ENCODE results near the gene HPSE. TPM values are rescaled to one million over a fixed set of nuclear protein-coding genes. Genes with fewer than 3 reads are reported as not detected.
"Not testable (repeated sequence)": the region's sequence is repeated elsewhere in the genome, so short reads cannot be mapped to it uniquely, and the experiment has no call there.

Gene HPSE
- polyA plus RNA-seq, 1 donor from 2014 or later, result 0.16 TPM

DNA sequence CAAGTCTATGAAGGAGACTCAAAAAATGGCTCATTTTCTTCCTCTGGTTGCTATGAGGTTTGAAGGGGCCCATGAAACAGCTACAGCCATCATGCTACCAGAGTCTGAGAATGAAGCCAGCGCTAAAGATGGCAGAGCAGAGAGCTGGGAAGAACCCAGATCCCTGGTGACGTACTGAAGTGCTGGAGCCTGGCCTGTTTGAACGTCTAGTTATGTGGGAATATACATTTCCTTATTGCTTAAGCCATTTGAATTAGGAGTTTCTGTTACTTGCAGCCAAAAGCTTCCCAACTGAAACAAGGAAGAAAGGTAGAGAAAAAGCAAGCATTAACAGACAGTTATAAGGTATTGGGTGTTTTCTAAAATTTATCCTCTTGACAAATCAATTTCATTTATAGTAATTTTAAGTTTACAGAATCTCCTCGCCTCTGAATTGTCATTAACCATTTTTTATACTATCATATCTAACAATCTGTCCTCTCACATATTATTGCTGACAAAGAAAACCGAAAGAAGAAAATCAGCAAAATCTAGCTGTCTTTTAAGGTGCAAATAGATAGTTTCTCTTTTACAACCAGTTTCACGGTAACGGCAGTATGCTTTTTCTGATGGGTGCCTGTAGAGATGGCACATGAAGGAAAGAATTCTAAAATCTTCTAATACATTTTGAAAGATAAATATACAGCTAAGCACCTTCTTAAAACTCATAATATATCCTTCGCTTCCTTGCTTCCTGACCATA, 41.2 kb downstream of the HPSE start:
- no peaks in the 10 kb centered on the region for H4K20me1 ChIP-seq (ENCODE audit: insufficient read depth)
- TF ChIP-seq, protein P1, sequence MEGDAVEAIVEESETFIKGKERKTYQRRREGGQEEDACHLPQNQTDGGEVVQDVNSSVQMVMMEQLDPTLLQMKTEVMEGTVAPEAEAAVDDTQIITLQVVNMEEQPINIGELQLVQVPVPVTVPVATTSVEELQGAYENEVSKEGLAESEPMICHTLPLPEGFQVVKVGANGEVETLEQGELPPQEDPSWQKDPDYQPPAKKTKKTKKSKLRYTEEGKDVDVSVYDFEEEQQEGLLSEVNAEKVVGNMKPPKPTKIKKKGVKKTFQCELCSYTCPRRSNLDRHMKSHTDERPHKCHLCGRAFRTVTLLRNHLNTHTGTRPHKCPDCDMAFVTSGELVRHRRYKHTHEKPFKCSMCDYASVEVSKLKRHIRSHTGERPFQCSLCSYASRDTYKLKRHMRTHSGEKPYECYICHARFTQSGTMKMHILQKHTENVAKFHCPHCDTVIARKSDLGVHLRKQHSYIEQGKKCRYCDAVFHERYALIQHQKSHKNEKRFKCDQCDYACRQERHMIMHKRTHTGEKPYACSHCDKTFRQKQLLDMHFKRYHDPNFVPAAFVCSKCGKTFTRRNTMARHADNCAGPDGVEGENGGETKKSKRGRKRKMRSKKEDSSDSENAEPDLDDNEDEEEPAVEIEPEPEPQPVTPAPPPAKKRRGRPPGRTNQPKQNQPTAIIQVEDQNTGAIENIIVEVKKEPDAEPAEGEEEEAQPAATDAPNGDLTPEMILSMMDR (IDR thresholded peaks at IDR 0.05; ENCODE audit: poor library complexity, severe bottlenecking), result no peak
- TF ChIP-seq RAD21 (conservative IDR thresholded peaks at IDR 0.05) (no peak), MXI1 (conservative IDR thresholded peaks at IDR 0.05; ENCODE audit: poor library complexity, severe bottlenecking) (no peak), SMC3 (conservative IDR thresholded peaks at IDR 0.05; ENCODE audit: poor library complexity) (no peak), EZH2 (IDR thresholded peaks at IDR 0.05; ENCODE audit: borderline replicate concordance, insufficient read depth, low read length, poor library complexity, severe bottlenecking) (no peak), EP300 (conservative IDR thresholded peaks at IDR 0.05; ENCODE audit: poor library complexity, severe bottlenecking) (no peak), POLR2AphosphoS5 (IDR thresholded peaks at IDR 0.05) (no peak), TAF1 (IDR thresholded peaks at IDR 0.05; ENCODE audit: low read depth) (no peak)
- TF ChIP-seq, protein P2, sequence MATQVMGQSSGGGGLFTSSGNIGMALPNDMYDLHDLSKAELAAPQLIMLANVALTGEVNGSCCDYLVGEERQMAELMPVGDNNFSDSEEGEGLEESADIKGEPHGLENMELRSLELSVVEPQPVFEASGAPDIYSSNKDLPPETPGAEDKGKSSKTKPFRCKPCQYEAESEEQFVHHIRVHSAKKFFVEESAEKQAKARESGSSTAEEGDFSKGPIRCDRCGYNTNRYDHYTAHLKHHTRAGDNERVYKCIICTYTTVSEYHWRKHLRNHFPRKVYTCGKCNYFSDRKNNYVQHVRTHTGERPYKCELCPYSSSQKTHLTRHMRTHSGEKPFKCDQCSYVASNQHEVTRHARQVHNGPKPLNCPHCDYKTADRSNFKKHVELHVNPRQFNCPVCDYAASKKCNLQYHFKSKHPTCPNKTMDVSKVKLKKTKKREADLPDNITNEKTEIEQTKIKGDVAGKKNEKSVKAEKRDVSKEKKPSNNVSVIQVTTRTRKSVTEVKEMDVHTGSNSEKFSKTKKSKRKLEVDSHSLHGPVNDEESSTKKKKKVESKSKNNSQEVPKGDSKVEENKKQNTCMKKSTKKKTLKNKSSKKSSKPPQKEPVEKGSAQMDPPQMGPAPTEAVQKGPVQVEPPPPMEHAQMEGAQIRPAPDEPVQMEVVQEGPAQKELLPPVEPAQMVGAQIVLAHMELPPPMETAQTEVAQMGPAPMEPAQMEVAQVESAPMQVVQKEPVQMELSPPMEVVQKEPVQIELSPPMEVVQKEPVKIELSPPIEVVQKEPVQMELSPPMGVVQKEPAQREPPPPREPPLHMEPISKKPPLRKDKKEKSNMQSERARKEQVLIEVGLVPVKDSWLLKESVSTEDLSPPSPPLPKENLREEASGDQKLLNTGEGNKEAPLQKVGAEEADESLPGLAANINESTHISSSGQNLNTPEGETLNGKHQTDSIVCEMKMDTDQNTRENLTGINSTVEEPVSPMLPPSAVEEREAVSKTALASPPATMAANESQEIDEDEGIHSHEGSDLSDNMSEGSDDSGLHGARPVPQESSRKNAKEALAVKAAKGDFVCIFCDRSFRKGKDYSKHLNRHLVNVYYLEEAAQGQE (IDR thresholded peaks at IDR 0.05; ENCODE audit: borderline replicate concordance), result no peak
- no peak overlapping the region for H3K4me3 ChIP-seq (ENCODE audit: low read length)
- H3K4me2 ChIP-seq (ENCODE audit: low read length), result no peak overlapping the region
- no peak overlapping the region for H3K27ac ChIP-seq (ENCODE audit: low read length)
- H3K9ac ChIP-seq (ENCODE audit: low read length), result no peak overlapping the region
- H3K9me3 ChIP-seq (ENCODE audit: low read length), result no peaks in the 10 kb centered on the region
- H3K36me3 ChIP-seq (ENCODE audit: insufficient read depth, low read length), result no peaks in the 10 kb centered on the region
- no peaks in the 10 kb centered on the region for H3K79me2 ChIP-seq (replicated peaks; ENCODE audit: insufficient read depth, low read length)
- no peaks in the 10 kb centered on the region for H3K9me2 ChIP-seq (ENCODE audit: insufficient read depth, low read length)
- H3F3A ChIP-seq (ENCODE audit: insufficient read depth, low read length, poor library complexity, severe bottlenecking), result no peaks in the 10 kb centered on the region
- H3K27me3 ChIP-seq (ENCODE audit: insufficient read depth, low read depth, low read length), result no peaks in the 10 kb centered on the region
- H2AFZ ChIP-seq (ENCODE audit: low read depth, low read length), result no peak overlapping the region

DNA sequence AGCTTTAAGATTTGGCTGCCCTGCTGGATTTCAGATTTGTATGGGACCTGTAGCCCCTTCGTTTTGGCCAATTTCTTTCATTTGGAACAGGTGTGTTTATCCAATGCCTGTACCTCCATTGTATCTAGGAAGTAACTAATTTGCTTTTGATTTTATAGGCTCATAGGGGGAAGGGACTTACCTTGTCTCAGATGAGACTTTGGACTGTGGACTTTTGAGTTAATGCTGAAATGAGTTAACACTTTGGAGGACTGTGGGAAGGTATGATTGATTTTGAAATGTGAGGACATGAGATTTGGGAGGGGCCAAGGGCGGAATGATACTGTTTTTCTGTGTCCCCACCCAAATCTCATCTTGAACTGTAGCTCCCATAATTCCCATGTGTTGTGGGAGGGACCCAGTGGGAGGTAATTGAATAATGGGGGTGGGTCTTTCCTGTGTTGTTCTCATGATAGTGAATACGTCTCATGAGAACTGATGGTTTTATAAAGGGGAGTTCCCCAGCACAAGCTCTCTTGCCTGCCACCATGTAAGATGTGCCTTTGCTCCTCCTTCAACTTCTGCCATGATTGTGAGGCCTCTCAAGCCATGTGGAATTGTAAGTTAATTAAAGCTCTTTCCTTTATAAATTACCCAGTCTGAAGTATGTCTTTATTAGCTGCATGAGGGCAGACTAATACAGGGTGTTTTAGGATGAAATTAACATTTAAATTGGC, 44.4 kb downstream of the HPSE start:
- H3K9me2 ChIP-seq (ENCODE audit: insufficient read depth, low read length); H2AFZ ChIP-seq (ENCODE audit: low read depth, low read length); H3K27ac ChIP-seq (ENCODE audit: low read length); H3F3A ChIP-seq (ENCODE audit: insufficient read depth, low read length, poor library complexity, severe bottlenecking); H3K79me2 ChIP-seq (replicated peaks; ENCODE audit: insufficient read depth, low read length); H3K4me2 ChIP-seq (ENCODE audit: low read length); H4K20me1 ChIP-seq (ENCODE audit: insufficient read depth); H3K9me3 ChIP-seq (ENCODE audit: low read length); H3K4me3 ChIP-seq (ENCODE audit: low read length); H3K27me3 ChIP-seq (ENCODE audit: insufficient read depth, low read depth, low read length); H3K9ac ChIP-seq (ENCODE audit: low read length); H3K36me3 ChIP-seq (ENCODE audit: insufficient read depth, low read length): not testable (repeated sequence)

DNA sequence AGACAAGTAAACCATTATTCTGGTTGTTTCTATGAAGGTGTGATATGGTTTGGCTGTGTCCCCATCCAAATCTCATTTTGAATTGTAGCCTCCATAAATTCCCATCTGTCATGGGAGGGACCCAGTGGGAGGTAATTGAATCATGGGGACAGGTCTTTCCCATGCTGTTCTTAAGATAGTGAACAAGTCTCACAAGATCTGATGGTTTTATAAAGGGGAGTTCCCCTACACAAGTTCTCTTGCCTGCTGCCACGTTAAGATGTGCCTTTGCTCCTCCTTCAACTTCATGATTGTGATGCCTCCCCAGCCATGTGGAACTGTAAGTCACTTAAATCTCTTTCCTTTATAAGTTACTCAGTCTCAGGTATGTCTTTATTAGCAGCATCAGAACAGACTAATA, 46.3 kb downstream of the HPSE start:
- H3K9ac ChIP-seq (ENCODE audit: low read length); H3K79me2 ChIP-seq (replicated peaks; ENCODE audit: insufficient read depth, low read length); H3K4me3 ChIP-seq (ENCODE audit: low read length); H3K27me3 ChIP-seq (ENCODE audit: insufficient read depth, low read depth, low read length); H3K36me3 ChIP-seq (ENCODE audit: insufficient read depth, low read length); H3F3A ChIP-seq (ENCODE audit: insufficient read depth, low read length, poor library complexity, severe bottlenecking); H3K9me3 ChIP-seq (ENCODE audit: low read length); H4K20me1 ChIP-seq (ENCODE audit: insufficient read depth); H3K27ac ChIP-seq (ENCODE audit: low read length); H2AFZ ChIP-seq (ENCODE audit: low read depth, low read length); H3K9me2 ChIP-seq (ENCODE audit: insufficient read depth, low read length); H3K4me2 ChIP-seq (ENCODE audit: low read length): not testable (repeated sequence)
